GM21786 (cell line): ENCODE data around the gene ST6GAL1.
A peak's percentile ranks its signal among the peaks of the same experiment; 100 is the strongest.
"Not testable (repeated sequence)": the region's sequence is repeated elsewhere in the genome, so short reads cannot be mapped to it uniquely, and the experiment has no call there.

Experiments
- ATAC-seq: cut with Tn5 transposase; IDR thresholded peaks from one replicate; pipeline ENCODE4 v1.9.1; 2021; ENCODE audit not compliant: unreplicated experiment

Gene ST6GAL1

DNA sequence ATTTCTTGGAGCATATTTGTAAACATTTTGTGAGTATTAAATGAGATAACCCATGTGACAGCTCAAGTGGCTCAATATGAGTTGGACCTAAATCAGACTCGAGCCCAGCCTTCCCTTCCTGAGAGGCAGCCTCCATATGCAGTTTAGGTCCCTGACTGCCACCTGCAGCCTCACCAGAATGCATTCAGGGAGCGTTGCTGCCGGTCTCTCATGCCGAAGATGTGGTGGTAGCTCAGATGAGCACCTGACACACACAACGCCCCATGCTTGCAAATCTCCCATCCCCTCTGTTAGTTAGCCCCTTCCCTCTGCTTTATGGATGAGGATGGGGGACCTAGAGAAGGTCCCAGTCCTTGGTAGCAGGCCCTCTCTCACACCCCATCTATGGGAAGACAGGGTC is 9.2 kb downstream of the ST6GAL1 start:
- ATAC-seq = no peak

DNA sequence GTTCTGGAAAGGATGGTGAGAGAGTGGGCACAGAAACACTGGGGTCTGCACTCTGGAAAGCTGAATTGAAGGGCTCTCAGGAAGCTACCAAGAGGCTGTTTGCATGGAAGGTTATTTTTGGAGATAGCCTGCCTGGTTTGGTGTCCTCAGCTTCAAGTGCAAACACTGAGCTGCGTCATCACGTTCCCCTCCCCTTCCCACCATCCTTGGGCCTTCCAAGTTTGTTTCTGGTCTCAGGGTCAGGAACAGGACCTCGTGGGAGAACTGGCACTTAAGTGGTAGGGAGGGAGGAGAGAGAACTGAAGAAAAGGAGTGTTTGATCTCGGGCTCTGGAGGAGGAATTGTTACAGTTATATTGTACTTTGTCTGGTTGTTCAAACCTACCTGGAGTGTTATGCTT is 10.6 kb downstream of the ST6GAL1 start:
- ATAC-seq = no peak

DNA sequence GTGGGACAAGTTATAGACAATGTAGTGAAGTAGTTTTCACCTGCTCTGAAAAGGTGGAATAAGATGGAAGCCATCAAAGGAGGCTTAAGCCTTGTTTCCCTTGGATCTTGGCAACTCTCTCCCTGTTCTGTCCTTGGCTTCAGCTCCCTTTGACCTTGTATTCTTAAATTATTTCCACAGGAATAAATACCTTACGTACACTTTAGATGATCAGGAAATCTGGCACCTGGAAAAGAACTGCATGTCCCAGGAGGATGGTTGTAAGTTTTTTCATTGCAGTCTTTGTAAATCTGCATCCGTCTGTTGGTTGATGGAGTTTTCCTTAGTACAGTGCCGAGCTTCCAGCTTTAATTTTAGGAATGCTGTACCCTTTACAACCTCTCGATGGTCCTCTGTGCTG is 11.8 kb downstream of the ST6GAL1 start:
- no peak for ATAC-seq

DNA sequence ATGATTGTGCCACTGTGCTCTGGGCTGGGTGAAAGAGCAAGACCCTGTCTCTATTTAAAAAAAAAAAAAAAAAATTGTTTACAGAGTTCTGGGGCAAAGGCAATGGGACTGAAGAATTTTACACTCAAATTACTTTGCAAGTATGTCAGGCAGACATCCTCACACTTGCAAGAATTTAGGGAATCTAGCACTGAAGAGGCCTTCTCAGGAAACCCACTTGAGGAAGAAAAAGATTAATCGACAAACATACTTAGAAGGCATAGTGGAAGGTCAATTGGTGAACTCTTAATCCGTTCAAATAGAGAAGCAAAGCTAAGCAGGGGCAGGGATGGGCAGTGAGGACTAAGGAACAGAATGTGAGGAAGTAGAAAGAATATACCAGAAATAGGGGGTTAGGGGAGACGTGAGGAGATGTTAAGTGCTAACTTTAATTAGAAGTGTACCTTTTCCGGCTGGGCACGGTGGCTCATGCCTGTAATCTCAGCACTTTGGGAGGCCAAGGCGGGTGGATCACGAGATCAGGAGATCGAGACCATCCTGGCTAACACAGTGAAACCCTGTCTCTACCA is 15.0 kb downstream of the ST6GAL1 start:
- ATAC-seq = no peak

DNA sequence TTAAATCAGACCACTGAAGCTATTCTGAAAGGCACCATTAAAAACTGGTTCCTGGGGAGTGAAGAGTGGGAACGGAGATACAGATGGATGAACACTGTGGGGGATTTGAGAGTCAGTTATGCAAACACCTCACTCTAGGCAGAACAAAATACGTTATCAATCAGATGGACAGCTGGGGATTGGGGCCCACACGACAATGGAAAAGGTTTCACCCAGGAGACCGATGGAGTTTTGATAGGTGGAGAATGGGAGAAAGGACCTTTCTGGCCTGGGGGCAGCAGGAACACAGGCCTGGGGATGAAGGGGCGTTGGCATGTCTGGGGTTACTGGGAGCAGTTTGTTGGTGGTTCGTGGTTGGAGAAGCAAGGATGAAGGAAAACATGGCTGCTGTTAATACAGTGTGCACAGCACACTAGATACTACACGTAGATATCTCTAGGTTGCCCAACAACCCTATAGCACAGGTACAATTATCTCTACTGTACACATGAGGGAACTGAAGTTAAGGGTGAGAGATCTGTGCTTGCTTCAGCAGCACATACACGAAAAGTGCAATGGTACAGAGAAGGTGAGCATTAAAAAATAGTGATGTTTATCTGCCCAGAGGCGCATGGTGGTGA is 16.5 kb downstream of the ST6GAL1 start:
- peak; percentile 82 for ATAC-seq

DNA sequence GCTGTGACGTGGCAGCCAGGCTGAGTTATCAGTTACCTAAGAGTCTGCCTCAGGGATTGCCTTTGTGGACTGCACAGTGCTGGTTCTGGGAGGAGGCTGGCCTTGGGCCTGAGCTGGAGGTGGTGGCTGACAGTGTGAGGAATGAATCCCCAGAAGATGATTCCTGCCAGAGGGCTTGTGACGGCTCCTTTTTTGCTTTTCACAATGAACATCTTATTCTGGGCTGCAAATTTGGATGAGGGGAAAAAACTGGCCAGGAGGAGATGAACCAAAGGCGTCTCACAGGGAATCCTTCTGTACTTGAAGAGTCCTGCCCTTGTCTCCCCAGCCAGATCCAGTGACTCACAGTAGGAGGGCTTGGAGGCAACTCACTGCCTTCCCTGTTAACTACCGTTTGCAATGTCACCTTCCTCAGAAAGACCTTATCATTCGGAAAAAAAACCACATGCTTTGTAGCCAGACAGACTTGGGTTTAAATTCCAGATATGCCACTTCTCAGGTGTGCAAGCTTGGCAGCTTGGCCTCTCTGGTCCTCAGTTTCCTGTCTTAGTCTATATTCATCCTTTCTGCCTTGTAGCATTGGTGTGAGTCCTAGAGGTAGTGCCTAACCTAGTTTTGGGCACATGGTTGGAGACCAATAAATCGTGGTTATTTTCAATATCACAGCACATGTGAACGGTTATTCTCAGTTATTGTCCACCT is 19.1 kb downstream of the ST6GAL1 start:
- no peak for ATAC-seq

DNA sequence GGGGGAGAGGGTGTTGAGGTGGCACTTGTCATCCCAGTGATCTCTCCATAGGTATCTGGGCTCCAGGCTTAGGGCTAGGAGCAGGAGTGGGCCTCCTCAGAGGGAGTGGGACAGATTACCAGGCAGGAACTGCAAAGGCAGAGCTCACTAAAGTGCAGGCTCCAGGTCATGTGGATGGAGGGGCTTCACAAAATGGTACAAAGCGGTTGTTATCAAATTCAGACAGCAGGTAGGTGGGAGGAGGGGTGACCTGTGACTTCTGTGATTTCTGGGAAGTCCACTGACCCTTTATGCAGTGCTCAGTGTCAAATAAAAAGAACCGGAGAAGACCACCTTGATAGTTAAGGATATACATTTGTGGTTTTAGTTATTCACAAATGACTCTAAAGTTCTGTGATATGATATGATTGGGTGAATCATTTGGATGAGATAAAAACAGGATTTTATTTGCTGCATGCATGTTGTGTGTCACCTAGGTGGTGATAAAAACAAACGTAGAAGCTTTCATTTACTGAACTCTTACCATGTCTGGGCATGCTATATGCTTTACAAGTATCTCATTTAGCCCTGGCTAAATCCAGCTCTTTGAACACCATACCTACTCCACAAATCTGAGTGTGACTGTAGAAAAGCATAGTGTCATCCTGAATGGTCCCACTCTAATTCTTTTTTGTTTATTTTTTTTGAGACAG is 20.2 kb downstream of the ST6GAL1 start:
- no peak for ATAC-seq

DNA sequence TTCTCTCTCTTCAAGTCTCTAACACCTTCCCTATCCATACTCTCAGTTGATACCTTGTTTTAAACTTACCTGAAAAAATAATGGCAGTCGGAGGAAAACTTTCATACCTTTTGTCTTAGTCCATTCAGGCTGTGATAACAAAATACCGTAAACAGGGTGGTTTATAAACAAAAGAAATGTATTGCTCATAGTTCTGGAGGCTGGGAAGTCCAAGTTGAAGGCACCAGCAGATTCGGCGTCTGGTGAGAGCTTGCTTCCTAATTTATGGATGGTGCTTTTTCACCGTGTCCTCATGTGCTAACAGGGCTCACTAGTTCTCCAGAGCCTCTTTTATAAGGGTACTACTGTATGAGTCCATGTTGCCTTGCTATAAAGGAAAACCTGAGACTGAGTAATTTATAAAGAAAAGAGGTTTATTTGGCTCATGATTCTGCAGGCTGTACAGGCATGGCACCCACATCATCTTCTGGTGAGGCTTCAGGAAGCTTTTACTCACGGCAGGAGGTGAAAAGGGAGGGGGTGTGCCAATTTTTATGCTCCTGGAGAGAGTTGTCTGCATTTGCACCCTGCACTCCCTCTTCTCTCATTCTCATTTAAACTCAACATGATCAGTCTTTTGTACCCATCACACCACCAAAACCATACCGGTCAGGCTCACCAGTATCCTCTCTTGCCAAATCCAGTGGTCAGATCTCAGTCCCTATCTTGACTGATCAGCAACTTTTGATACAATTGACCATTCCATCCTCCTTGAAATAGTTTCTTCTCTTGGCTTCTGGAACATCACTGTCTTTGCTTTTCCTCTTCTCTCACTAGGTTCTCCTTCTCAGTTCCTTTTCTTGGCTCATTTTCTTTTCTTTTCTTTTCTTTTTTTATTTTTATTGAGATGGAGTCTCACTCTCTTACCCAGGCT is 21.6 kb downstream of the ST6GAL1 start:
- ATAC-seq = no peak

DNA sequence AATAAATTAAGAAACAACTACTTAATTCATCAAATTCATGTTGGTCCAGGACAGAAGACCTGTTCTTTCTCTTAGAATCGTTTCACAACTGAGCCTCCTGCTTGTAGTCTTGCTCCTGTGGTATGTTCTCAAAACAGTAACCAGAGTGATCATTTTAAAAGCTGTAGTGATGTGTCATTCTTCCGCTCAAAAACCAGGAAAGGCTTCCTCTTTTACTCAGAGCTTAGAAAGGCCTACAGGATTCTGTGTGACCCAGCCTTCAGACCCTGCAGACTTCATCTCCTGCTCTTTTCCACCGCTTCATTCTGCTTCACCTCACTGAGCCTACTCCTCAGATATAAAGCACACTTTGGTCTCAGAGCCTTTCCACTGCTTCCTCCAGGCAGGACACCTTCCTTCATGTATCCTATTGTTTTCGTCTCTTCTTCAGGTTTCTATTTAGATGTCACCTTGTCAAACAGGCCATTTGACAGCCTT is 22.7 kb downstream of the ST6GAL1 start:
- peak; percentile 63 for ATAC-seq

DNA sequence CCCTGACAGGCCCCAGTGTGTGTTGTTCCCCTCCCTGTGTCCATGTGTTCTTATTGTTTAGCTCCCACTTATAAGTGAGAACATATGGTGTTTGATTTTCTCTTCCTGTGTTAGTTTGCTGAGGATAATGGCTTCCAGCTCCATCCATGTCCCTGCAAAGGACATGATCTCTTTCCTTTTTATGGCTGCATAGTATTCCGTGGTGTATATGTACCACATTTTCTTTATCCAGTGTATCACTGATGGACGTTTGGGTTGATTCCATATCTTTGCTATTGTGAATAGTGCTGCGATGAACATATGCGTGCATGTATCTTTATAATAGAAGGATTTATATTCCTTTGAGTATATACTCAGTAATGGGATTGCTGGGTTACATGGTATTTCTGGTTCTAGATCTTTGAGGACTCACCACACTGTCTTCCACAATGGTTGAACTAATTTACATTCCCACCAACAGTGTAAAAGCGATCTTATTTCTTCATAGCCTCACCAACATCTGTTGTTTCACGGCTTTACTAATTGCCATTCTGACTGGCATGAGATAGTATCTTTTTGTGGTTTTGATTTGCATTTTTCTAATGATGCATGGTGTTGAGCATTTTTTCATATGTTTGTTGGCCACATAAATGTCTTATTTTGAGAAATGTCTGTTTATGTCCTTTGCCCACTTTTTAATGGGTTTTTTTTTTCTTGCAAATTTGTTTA is 23.8 kb downstream of the ST6GAL1 start:
- ATAC-seq = not testable (repeated sequence)

DNA sequence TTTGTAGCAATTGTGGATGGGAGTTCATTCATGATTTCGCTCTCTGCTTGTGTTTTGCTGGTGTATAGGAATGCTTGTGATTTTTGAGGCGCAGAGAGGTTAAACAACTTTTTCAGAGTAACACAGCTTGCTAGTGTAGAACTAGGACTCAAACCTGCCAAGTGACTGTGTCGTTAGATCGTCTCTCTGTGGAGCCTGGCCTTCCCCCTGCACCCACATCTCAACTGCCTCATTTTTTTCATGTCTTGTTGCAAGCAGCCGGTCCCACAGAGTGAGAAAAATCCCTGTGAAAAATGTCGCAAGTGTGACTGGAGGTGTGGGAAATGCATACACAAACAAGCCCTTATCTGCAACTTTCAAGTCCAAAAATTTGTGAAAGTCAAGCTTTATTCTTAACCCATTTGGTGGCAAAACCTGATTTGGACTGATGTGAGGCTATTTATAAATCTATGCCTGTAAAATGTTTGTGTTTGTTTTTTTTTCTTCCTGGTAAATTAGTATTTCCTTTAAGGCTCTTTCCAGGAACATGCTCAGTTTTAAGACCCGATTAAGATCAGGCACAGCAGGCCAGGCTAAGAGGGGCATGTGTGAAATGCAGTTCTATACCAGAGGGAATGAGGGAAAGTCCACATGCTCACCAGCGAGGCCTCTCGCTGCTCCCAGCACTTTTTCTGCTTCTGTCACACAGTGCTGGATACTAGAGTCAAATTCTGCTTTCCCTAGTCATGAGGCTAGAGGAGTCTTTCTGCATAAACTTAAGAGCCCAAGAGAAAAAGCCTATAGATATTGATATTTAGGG is 25.8 kb downstream of the ST6GAL1 start:
- ATAC-seq = no peak

DNA sequence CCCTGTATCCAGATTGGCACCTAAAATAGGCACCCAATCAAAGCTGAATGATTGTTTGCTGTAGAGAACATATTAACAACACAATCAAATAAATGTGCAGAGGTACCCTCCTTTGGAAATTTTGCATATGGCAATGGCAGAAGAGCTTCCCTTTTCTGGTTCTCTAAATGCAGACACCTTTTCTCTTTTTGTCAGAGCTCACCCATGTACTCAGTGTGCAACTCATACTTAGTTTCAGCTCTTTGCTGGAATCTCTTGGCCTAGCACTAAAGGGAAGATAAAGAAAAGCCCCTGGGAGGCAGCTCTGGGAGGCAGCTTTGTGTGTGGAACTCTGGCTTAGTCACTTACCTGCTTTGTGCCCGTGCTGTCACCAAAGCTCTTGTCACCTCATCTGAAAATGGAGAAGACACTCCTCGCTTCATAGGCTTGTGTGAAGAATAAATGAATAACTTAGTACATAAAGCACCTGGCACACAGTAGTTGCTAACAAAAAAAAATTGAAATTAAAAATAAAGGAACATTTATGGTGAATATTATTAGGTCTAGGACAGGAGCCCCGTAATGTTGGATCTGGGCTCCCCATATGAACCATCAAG is 28.8 kb downstream of the ST6GAL1 start:
- ATAC-seq = peak; percentile 53

DNA sequence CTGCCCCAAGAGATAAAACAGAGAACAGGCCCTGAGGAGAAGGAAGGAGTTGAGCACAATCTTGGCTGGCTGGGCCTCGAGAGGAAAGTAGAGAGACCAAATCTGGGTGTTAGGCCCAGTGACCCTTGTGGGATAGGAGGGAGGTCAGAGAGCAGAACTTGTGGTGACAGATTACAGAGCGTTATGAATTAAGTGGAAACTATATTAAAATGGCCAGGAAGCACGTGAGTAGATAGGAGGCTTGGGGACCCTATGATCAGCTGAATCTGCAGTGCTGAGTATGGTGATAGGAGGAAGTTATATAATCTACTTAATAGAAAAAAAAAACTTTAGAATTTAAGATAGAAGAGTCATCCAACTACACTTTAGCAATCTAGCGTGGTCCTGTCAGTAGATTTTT is 30.0 kb downstream of the ST6GAL1 start:
- ATAC-seq = no peak

DNA sequence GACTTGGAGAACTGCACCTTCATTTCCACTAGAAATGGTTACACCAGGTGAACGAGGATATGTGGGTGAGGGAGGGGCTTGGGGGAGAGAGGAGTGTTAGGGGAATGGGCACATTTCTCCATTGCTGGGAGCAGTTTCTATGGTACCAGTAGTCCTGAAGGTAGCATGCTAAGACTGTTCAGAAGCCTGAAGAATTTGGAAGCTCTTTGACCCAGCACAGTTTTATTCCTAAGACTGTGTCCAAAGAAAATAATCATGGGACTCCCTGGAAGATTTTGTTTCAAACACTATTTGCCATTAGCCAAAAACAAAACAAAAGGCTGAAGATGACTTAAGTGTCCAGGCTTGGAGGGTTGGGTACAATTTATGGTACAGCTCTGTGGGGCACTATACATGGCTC is 32.1 kb downstream of the ST6GAL1 start:
- no peak for ATAC-seq

DNA sequence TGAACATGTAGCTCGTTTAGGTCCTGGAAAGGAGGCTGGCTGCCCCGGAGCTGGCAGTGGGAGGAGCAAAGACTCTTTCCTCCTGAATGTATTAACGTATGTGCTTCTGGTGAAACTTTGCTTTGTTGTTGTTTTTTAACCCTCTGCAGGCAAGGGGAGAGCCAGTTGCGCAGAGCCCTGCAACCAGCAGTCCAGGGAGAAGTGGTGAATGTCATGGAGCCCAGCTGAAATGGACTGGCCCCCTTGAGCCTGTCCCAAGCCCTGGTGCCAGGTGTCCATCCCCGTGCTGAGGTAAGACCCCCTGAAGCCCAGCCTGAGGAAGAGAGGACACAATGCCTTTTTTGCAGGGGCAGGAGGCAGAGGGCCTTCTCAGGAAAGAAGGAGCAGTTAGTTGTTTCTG is 33.3 kb downstream of the ST6GAL1 start:
- ATAC-seq = no peak

DNA sequence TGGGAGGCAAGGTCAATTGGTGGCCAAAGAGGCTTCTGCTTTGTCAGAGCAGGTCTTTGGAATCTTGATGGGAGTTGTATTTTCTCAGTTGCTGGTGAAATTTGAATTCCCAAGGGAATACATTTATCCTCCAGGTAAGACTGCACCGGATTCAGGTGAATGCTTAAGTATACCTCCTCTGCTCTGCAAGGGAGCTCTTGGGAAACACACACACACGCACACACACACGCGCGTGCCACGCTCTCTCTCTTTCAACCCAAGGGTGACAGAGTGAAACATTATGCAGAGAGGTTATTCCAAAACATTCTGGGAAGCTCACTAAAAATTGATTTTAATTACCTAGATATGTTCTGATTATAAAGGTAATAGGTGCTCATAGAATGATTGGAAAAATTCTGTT is 33.7 kb downstream of the ST6GAL1 start:
- no peak for ATAC-seq

DNA sequence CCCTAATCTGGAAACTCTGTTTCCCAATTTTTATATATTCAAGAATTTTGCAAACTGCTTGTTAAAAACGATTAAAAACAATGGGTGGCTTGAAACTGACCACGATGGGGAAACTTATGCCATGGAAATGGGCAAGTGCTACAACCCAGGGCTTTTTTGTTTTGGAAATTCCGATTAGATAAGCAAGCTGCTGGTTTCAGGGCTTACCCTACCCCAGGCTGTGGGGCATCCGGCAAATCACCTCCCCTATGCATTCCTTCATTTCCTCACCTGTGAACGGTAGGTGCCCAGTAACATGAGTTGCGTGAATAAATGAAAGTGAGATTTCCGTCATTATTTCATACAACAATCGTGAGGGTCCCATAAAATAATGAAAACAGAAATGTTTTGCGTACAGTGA is 34.3 kb downstream of the ST6GAL1 start:
- ATAC-seq = no peak

DNA sequence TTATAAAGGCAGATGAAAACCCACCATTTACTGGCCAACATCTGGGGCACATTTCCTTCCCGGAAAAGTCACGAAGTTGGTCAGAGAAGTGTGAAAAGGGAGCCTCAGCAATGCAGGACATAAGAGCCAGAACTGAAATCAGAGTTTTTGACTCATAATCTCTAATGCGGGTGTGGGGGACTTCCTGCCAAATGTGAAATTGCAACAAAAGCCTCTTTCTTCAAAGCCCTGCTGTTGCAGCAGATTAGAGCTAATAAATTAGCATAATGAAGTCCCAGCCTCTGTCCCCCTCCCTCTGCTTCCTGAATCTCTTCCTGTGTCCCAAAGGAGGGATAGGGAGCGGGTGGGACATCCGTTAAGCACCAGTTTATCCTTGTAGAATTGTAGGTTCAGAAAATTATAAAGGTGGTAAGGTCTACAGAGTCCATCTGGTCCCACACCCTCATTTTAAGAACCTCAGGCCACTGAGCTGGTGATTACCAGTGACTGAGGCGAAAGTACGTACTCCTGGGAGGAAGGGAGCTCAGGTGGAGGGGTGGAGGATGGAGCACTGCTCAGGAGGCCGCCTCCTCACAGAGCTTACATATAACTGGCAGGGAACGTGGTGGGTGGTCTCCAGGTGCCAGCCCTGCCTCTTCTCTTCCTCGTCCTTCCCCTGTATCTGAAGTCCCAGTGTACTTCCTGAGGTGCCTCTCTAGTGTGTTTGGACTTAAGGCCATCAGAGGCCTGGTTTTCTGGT is 35.0 kb downstream of the ST6GAL1 start:
- peak; percentile 72 for ATAC-seq
